HepG2 (cell line): ENCODE results near the gene UQCRC2. TPM values are rescaled to one million over a fixed set of nuclear protein-coding genes. Genes with fewer than 3 reads are reported as not detected.

Source experiments
- AHR ChIP-seq: IDR thresholded peaks from 2 replicates; pipeline ENCODE4 v1.6.1; 2018; ENCODE audit warnings: missing genetic modification reagents, missing compliant biosample characterization
- ARID3A ChIP-seq: IDR thresholded peaks from 2 replicates; pipeline ENCODE4 v1.6.1; 2012; ENCODE audit warnings: low read depth, low read length, improper control_type of control experiment
- EP300 ChIP-seq, 3 experiments: sonication (generic) in 1 of 3; formaldehyde crosslinking in 1 of 3; IDR thresholded peaks; 2 replicates each; pipeline versions ENCODE4 v1.5.1 to v1.6.1; 2011 to 2020; ENCODE audit warnings: low read depth in 2 of 3, low read length in 2 of 3, borderline replicate concordance in 1 of 3, improper control_type of control experiment in 1 of 3, mild to moderate bottlenecking in 1 of 3, missing genetic modification reagents in 1 of 3, moderate library complexity in 1 of 3
- ETV5 ChIP-seq: IDR thresholded peaks from 2 replicates; pipeline ENCODE4 v1.6.1; 2018; ENCODE audit warnings: missing biosample characterization, missing genetic modification reagents, inconsistent platforms, borderline replicate concordance
- FOSL2 ChIP-seq: sonication (generic); formaldehyde crosslinking; IDR thresholded peaks from 2 replicates; pipeline ENCODE4 v1.4.0; 2020; ENCODE audit warnings: missing genetic modification reagents
- GTF3A ChIP-seq: sonication (generic); formaldehyde crosslinking; conservative IDR thresholded peaks from 2 replicates; pipeline ENCODE4 v1.4.0; 2020; ENCODE audit warnings: mild to moderate bottlenecking, missing genetic modification reagents
- IKZF4 ChIP-seq: sonication (generic); formaldehyde crosslinking; IDR thresholded peaks from 2 replicates; pipeline ENCODE4 v1.5.1; 2020; ENCODE audit warnings: borderline replicate concordance, mild to moderate bottlenecking, low read depth, missing genetic modification reagents; ENCODE audit errors: not compliant biosample characterization
- MIER3 ChIP-seq: IDR thresholded peaks from 2 replicates; pipeline ENCODE4 v1.6.1; 2016; ENCODE audit warnings: missing compliant biosample characterization, borderline replicate concordance
- MYC ChIP-seq: sonication (generic); formaldehyde crosslinking; IDR thresholded peaks from 2 replicates; pipeline ENCODE4 v1.9.0; 2021; ENCODE audit warnings: missing genetic modification reagents, borderline replicate concordance
- RBM22 ChIP-seq: fragments of 200-400 bp; formaldehyde crosslinking; optimal IDR thresholded peaks from 2 replicates; pipeline ENCODE3; 2017; ENCODE audit warnings: mild to moderate bottlenecking, low read length, moderate library complexity
- RCOR2 ChIP-seq: IDR thresholded peaks from 2 replicates; pipeline ENCODE4 v1.6.1; 2016; ENCODE audit warnings: missing biosample characterization, missing genetic modification reagents
- REXO4 ChIP-seq: sonication (generic); formaldehyde crosslinking; IDR thresholded peaks from 2 replicates; pipeline ENCODE4 v1.8.0; 2022; ENCODE audit warnings: missing genetic modification reagents, mild to moderate bottlenecking, borderline replicate concordance
- TBL1XR1 ChIP-seq: fragments of 150-350 bp; IDR thresholded peaks from 2 replicates; pipeline ENCODE4 v1.6.1; 2014; ENCODE audit warnings: borderline replicate concordance, low read length; ENCODE audit not compliant: partially characterized antibody
- ZFX ChIP-seq: sonication (generic); formaldehyde crosslinking; IDR thresholded peaks from 2 replicates; pipeline ENCODE4 v1.4.0; 2020; ENCODE audit warnings: mild to moderate bottlenecking, low read depth, missing genetic modification reagents, moderate library complexity
- ZNF160 ChIP-seq: sonication (generic); formaldehyde crosslinking; IDR thresholded peaks from 2 replicates; pipeline ENCODE4 v1.8.0; 2022; ENCODE audit warnings: mild to moderate bottlenecking, inconsistent platforms, missing genetic modification reagents
- ZNF263 ChIP-seq: sonication (generic); formaldehyde crosslinking; IDR thresholded peaks from 2 replicates; pipeline ENCODE4 v1.4.0; 2020; ENCODE audit warnings: missing genetic modification reagents
- ZNF274 ChIP-seq: sonication (generic); formaldehyde crosslinking; IDR thresholded peaks from 2 replicates; pipeline ENCODE4 v1.5.1; 2020; ENCODE audit warnings: mild to moderate bottlenecking, missing genetic modification reagents
- ZNF292 ChIP-seq: sonication (generic); formaldehyde crosslinking; IDR thresholded peaks from 2 replicates; pipeline ENCODE4 v1.8.1; 2022; ENCODE audit warnings: mild to moderate bottlenecking, low read depth, missing genetic modification reagents, borderline replicate concordance
- ZNF331 ChIP-seq: sonication (generic); formaldehyde crosslinking; IDR thresholded peaks from 2 replicates; pipeline ENCODE4 v1.4.0; 2020; ENCODE audit warnings: missing genetic modification reagents
- ZNF709 ChIP-seq: sonication (generic); formaldehyde crosslinking; IDR thresholded peaks from 2 replicates; pipeline ENCODE4 v1.5.0; 2020; ENCODE audit warnings: mild to moderate bottlenecking, missing genetic modification reagents
- ZSCAN22 ChIP-seq: sonication (generic); formaldehyde crosslinking; IDR thresholded peaks from 2 replicates; pipeline ENCODE4 v1.4.0; 2020; ENCODE audit warnings: mild to moderate bottlenecking, missing genetic modification reagents
- ZSCAN29 ChIP-seq: sonication (generic); formaldehyde crosslinking; conservative IDR thresholded peaks from 2 replicates; pipeline ENCODE4 v1.4.0; 2020; ENCODE audit warnings: mild to moderate bottlenecking, missing genetic modification reagents
- polyA plus RNA-seq, 8 experiments: library from polyadenylated mRNA; depleted of rRNA in 3 of 8; stranded (reverse) in 7 of 8; unstranded in 1 of 8; fragments of >200 nt; fragmentation: Illumina TruSeq in 4 of 8; extraction: Trizol in 4 of 8; gene quantifications; 2 replicates each; pipeline versions ENCODE4 v1.2.1 to v1.2.3, GENCODE V29; 2011 to 2016; ENCODE audit warnings: low read depth in 4 of 8, missing spikeins in 1 of 8, mixed read lengths in 1 of 8; ENCODE audit not compliant: insufficient read depth in 1 of 8
- total RNA-seq, 5 experiments: library from RNA; depleted of rRNA; stranded (reverse); fragments of >200 nt; fragmentation: Illumina TruSeq; extraction: Trizol; gene quantifications; 2 replicates each; pipeline ENCODE4 v1.2.3, GENCODE V29; 2016; ENCODE audit warnings: low read depth in 1 of 5
- TF ChIP-seq, protein P1 (sequence below): sonication (generic); formaldehyde crosslinking; IDR thresholded peaks from 2 replicates; pipeline ENCODE4 v1.8.0; 2022; ENCODE audit warnings: mild to moderate bottlenecking, missing genetic modification reagents; ENCODE audit not compliant: insufficient replicate concordance
- TF ChIP-seq, protein P2 (sequence below): sonication (generic); formaldehyde crosslinking; IDR thresholded peaks from 2 replicates; pipeline ENCODE4 v1.8.0; 2022; ENCODE audit warnings: mild to moderate bottlenecking, missing genetic modification reagents

UQCRC2 gene
- total and polyA plus RNA-seq, 2 of the 13 experiments (the other 11 are each of a cell fraction or from before 2014, with no cell fraction given): 442 to 536 TPM

- TF ChIP-seq, protein P1, sequence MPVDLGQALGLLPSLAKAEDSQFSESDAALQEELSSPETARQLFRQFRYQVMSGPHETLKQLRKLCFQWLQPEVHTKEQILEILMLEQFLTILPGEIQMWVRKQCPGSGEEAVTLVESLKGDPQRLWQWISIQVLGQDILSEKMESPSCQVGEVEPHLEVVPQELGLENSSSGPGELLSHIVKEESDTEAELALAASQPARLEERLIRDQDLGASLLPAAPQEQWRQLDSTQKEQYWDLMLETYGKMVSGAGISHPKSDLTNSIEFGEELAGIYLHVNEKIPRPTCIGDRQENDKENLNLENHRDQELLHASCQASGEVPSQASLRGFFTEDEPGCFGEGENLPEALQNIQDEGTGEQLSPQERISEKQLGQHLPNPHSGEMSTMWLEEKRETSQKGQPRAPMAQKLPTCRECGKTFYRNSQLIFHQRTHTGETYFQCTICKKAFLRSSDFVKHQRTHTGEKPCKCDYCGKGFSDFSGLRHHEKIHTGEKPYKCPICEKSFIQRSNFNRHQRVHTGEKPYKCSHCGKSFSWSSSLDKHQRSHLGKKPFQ (CRISPR knock-in tag): no peak
- no peak for TF ChIP-seq AHR (CRISPR knock-in tag)
- TF ChIP-seq TBL1XR1: no peak
- TF ChIP-seq ZNF160: no peak
- TF ChIP-seq FOSL2 (CRISPR knock-in tag): 0 out of 2 replicates have a peak, but pooled peaks have one; percentile 8
- no peak for TF ChIP-seq REXO4
- TF ChIP-seq MYC (CRISPR knock-in tag): peak; percentile 10; the same call in 1 of the 2 replicates
- TF ChIP-seq MIER3 (CRISPR knock-in tag): no peak
- peak; percentile 66 for TF ChIP-seq RCOR2
- no peak for TF ChIP-seq RBM22
- peak; percentile 37; the same call in 1 of the 2 replicates for TF ChIP-seq ZFX (CRISPR knock-in tag)
- no peak for TF ChIP-seq ZSCAN29 (CRISPR knock-in tag)
- TF ChIP-seq, protein P2, sequence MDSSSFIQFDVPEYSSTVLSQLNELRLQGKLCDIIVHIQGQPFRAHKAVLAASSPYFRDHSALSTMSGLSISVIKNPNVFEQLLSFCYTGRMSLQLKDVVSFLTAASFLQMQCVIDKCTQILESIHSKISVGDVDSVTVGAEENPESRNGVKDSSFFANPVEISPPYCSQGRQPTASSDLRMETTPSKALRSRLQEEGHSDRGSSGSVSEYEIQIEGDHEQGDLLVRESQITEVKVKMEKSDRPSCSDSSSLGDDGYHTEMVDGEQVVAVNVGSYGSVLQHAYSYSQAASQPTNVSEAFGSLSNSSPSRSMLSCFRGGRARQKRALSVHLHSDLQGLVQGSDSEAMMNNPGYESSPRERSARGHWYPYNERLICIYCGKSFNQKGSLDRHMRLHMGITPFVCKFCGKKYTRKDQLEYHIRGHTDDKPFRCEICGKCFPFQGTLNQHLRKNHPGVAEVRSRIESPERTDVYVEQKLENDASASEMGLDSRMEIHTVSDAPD: no peak
- no peak for TF ChIP-seq ZSCAN22 (CRISPR knock-in tag)
- peak; percentile 75; the same call in 1 of the 2 replicates for TF ChIP-seq ARID3A
- no peak for TF ChIP-seq ZNF709
- TF ChIP-seq IKZF4: no peak
- TF ChIP-seq ZNF263 (CRISPR knock-in tag): no peak; the same call in 1 of the 2 replicates
- TF ChIP-seq GTF3A (CRISPR knock-in tag): no peak
- TF ChIP-seq ETV5 (CRISPR knock-in tag): no peak
- TF ChIP-seq ZNF331: no peak
- peak in 1 of 2 experiments; percentile 16; a peak in 1 of 4 replicates for TF ChIP-seq EP300 (IDR thresholded peaks at IDR 0.05; ENCODE audit: low read depth in 2 of 2, low read length in 2 of 2)
- no peak; the same call in 1 of the 2 replicates for TF ChIP-seq EP300 (CRISPR knock-in tag; IDR thresholded peaks at IDR 0.05; ENCODE audit: borderline replicate concordance)
- no peak for TF ChIP-seq ZNF274 (CRISPR knock-in tag)
- TF ChIP-seq ZNF292: no peak
Observed at GRCh38 chr16:21996923-21997696, 43.9 kb downstream of the UQCRC2 start (continued).
